Ovary (tissue), 9 donors: ENCODE data around the gene FLNB. TPM values are rescaled to one million over a fixed set of nuclear protein-coding genes. Genes with fewer than 3 reads are reported as not detected.

Experiments
- DNase-seq, 5 donors: peaks; one replicate each; pipeline ENCODE4 v3.0.0-alpha.2; 2019 to 2020
- H3K27ac ChIP-seq, 2 donors: fragments of 200-600 bp; one replicate each; pipeline versions ENCODE4 v1.5.1 to v1.8.0; 2019 to 2022
- H3K27me3 ChIP-seq: fragments of 200-600 bp; one replicate; pipeline ENCODE4 v1.8.0; 2022
- H3K36me3 ChIP-seq: fragments of 200-600 bp; sonication (generic); one replicate; pipeline ENCODE4 v1.5.1; 2019
- H3K4me1 ChIP-seq: one replicate; pipeline ENCODE4 v1.8.1; 2013; ENCODE audit warnings: mild to moderate bottlenecking, moderate library complexity; ENCODE audit not compliant: insufficient read depth
- H3K4me3 ChIP-seq: fragments of 200-600 bp; sonication (generic); one replicate; pipeline ENCODE4 v1.5.1; 2017
- H3K9me3 ChIP-seq, 2 donors: fragments of 200-600 bp in 1 of 2; sonication (generic) in 1 of 2; one replicate each; pipeline versions ENCODE4 v1.5.1 to v1.8.1; 2013 to 2019; ENCODE audit warnings: mild to moderate bottlenecking in 1 of 2, moderate library complexity in 1 of 2
- EP300 ChIP-seq: sonication (generic); formaldehyde crosslinking; IDR thresholded peaks from one replicate; pipeline ENCODE4 v1.6.1; 2017; ENCODE audit warnings: antibody characterized with exemption
- POLR2A ChIP-seq: fragments of 450-650 bp; IDR thresholded peaks from one replicate; pipeline ENCODE4 v1.6.1; 2017; ENCODE audit warnings: antibody characterized with exemption, mild to moderate bottlenecking, moderate library complexity
- WGBS, 3 donors: extraction: QIAGEN DNeasy Blood & Tissue Kit in 1 of 3; methylation state at CpG; one replicate each; pipeline versions ENCODE4 v1.1.5 to v1.1.7; 2013 to 2017; 5-methylcytosine and 5-hydroxymethylcytosine counted together
- intact Hi-C, 4 donors: fragments of 100-400 bp; cut with DNase I; formaldehyde crosslinking; loops; one replicate each; pipeline versions ENCODE4 v1.11.0 to v1.15.1; 2022 to 2023
- polyA plus RNA-seq, 2 donors: library from polyadenylated mRNA; stranded (reverse); fragments of 200-250 nt in 1 of 2; fragments of 350-450 nt in 1 of 2; fragmentation: Illumina TruSeq in 1 of 2; extraction: RNeasy Lipid Tissue Mini Kit (QIAGEN cat#74804) in 1 of 2; gene quantifications; one replicate each; pipeline ENCODE4 v1.2.3, GENCODE V29; 2013 to 2014
- total RNA-seq, 7 donors: library from RNA; depleted of rRNA in 2 of 7; stranded (reverse); fragments of >200 nt in 2 of 7; fragmentation: NEBNext Ultra II Directional in 3 of 7; extraction: Animal tissue kit (Norgen Biotek cat#: 25700) in 3 of 7; gene quantifications; one replicate each; pipeline versions ENCODE4 v1.1.0 to v1.2.4, GENCODE V29; 2016 to 2023
- TF ChIP-seq, protein P1 (sequence below), 3 donors: fragments of 450-650 bp in 2 of 3; fragments of 200-600 bp in 1 of 3; IDR thresholded peaks; one replicate each; pipeline versions ENCODE4 v1.5.1 to v1.8.0; 2016 to 2022; ENCODE audit warnings: antibody characterized with exemption in 3 of 3, mild to moderate bottlenecking in 1 of 3
- donor health status: DM: no; HTN: no; CAD: no; lungs with moderate emphysema.
- donor health status: DM: no; HTN: no; CAD: no.
- donor health status: Bipolar disorder and iron deficiency.
- donor health status: DM: yes; HTN: yes; CAD: no.
- donor health status: DM: no; HTN: no; CAD: no.
- donor health status: DM: yes; HTN: yes; CAD: no.

The FLNB gene
- total and polyA plus RNA-seq, 9 donors = 51.9 to 190 (median 126) TPM

DNA sequence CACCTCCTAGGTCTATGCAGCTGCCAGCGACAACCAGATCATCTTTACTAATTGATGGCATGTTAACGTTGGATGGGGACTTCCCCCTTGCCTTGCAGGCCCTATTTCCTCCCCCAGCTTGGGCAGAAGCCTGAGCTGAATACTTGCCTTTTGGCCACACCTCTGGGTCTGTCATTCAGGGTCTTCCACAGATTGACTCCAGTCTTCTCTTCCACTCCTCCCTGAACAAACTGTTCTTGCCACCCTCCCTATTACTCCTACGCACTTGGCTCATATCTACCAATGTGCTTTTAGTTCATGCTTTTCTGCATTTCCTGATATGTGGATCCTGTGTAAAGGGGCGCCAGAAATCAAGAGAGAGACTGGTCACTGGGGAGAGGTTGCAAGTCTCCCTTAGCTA is 129.1 kb downstream of the FLNB start:
- no peaks in the 10 kb centered on the region for H3K9me3 ChIP-seq
- no peak overlapping the region for H3K27ac ChIP-seq
- DNase-seq = no peak
- no peaks in the 10 kb centered on the region for H3K27me3 ChIP-seq
- intact Hi-C loops = no loop called here
- H3K4me1 ChIP-seq = no peaks in the 10 kb centered on the region
- TF ChIP-seq, protein P1, sequence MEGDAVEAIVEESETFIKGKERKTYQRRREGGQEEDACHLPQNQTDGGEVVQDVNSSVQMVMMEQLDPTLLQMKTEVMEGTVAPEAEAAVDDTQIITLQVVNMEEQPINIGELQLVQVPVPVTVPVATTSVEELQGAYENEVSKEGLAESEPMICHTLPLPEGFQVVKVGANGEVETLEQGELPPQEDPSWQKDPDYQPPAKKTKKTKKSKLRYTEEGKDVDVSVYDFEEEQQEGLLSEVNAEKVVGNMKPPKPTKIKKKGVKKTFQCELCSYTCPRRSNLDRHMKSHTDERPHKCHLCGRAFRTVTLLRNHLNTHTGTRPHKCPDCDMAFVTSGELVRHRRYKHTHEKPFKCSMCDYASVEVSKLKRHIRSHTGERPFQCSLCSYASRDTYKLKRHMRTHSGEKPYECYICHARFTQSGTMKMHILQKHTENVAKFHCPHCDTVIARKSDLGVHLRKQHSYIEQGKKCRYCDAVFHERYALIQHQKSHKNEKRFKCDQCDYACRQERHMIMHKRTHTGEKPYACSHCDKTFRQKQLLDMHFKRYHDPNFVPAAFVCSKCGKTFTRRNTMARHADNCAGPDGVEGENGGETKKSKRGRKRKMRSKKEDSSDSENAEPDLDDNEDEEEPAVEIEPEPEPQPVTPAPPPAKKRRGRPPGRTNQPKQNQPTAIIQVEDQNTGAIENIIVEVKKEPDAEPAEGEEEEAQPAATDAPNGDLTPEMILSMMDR (IDR thresholded peaks at IDR 0.05) = no peak
- 81 to 87% (median 85%) methylated on average over 4 of the region's 4 CpGs for WGBS, 3 donors
- no peaks in the 10 kb centered on the region for H3K36me3 ChIP-seq
- H3K4me3 ChIP-seq = no peak overlapping the region

DNA sequence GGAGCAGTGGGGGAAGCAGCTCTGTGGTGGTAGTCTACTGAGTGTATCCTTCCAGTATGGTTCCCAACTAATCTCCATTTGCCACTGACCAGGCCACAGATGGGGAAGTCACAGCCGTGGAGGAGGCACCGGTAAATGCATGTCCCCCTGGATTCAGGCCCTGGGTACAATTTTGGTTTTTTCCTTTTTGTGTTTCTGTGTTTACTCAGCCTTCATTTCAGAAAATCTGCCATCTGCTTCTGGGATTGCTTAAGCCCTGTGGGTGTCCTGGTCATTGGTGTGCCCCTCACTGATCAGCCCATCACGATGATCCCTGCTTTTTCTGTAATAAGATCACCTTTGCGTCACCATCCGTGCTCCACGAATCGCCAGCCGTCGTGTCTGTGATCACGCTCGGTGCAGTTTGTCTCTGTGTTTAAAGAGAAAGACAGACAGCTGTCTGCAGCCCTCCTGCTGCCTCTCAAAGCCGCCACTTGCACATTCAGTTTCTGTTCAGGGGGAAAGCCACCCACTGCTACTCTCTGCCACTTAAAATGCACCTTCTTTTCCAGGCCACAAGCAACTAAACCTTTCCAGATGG is 133.6 kb downstream of the FLNB start:
- intact Hi-C loops = no loop called here
- no peaks in the 10 kb centered on the region for H3K36me3 ChIP-seq
- DNase-seq = no peak
- WGBS, 3 donors = 93 to 96% (median 95%) methylated on average over 12 of the region's 12 CpGs
- H3K27ac ChIP-seq = no peak overlapping the region
- TF ChIP-seq EP300 (no peak), POLR2A (no peak)
- TF ChIP-seq, protein P1 (IDR thresholded peaks at IDR 0.05) = no peak
- H3K4me3 ChIP-seq = no peak overlapping the region
- no peaks in the 10 kb centered on the region for H3K4me1 ChIP-seq
- H3K27me3 ChIP-seq = no peaks in the 10 kb centered on the region
- no peaks in the 10 kb centered on the region for H3K9me3 ChIP-seq

DNA sequence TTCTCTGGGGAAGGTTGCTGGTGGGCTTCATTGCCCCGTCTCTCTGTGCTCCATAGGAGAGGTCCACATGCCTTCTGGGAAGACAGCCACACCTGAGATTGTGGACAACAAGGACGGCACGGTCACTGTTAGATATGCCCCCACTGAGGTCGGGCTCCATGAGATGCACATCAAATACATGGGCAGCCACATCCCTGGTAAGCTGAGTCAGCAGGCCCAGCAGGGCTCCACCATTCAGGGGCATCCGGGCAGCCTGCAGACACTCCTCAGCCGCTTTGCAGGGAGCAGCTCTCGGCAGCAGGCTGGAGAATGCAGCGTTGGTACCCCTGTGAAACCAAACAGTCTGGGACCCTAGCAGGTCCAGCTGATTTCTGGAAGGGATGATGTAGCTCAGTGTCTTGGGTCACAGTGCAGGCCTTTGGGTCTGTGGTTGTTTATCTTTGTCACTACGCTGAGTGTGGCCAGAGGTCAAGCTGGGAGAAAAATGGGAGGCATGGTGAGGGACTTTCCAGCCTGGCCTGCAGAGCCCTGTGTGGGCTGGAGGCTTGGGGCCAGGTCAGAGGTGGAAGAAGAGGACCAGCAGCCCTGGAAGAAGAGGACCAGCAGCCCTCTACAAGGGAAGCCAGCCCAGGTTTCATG is 135.3 kb downstream of the FLNB start:
- no peak overlapping the region for H3K27ac ChIP-seq
- no peak for TF ChIP-seq EP300
- TF ChIP-seq, protein P1 (IDR thresholded peaks at IDR 0.05) = no peak
- no peak for TF ChIP-seq POLR2A
- DNase-seq = no peak
- H3K36me3 ChIP-seq = no peaks in the 10 kb centered on the region
- 86 to 90% (median 88%) methylated on average over 9 of the region's 9 CpGs for WGBS, 3 donors
- H3K27me3 ChIP-seq = no peaks in the 10 kb centered on the region
- no peaks in the 10 kb centered on the region for H3K9me3 ChIP-seq
- intact Hi-C loops = no loop called here
- H3K4me1 ChIP-seq = no peaks in the 10 kb centered on the region
- H3K4me3 ChIP-seq = no peak overlapping the region

DNA sequence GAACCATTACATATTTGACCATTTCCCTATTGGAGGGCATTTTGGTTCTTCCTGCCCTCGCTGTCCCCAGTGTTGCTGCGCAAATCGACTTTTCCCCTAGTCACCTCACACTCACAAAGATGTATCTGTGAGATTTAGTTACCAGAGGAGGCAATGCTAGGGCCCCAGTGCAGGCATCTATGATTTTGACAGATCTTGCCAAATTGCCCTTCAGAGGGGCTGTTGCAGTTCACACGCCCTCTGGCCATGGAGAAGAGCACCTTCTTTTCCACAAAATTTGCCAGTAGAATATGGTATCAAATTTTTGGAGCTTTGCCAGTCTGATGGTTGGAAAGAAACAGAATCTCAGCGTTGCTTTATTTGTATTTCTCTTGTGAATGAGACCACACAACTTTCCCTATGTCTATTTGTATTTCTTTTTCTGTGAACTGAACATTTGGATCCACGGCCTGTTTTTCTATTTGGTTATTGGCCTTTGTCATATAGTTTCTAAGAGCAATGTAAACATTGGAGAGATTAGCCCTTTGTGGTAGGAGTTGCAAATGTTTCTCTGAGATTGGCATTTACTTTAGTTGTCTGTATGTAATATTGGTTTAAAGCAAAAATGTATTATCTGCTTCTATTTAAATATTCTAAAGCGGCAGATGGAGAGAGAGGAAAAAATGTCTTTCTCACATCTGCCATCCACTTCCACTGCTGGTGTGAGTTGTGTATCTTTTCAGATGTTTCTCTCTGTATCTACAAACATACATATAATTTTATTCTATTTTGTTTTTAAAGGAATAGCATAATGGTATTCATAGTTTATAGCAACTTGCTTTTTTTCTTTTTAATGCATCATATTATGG is 136.5 kb downstream of the FLNB start:
- H3K27me3 ChIP-seq = no peaks in the 10 kb centered on the region
- TF ChIP-seq EP300 = no peak
- TF ChIP-seq, protein P1 (IDR thresholded peaks at IDR 0.05) = no peak
- TF ChIP-seq POLR2A = no peak
- no peaks in the 10 kb centered on the region for H3K36me3 ChIP-seq
- no peak overlapping the region for H3K27ac ChIP-seq
- intact Hi-C loops = no loop called here
- H3K4me3 ChIP-seq = no peak overlapping the region
- H3K9me3 ChIP-seq = no peaks in the 10 kb centered on the region
- no peak for DNase-seq
- WGBS, 3 donors = 76 to 87% (median 87%) methylated on average over 7 of the region's 7 CpGs
- no peaks in the 10 kb centered on the region for H3K4me1 ChIP-seq
